ENCODE data around the gene TCTN1.

DNA sequence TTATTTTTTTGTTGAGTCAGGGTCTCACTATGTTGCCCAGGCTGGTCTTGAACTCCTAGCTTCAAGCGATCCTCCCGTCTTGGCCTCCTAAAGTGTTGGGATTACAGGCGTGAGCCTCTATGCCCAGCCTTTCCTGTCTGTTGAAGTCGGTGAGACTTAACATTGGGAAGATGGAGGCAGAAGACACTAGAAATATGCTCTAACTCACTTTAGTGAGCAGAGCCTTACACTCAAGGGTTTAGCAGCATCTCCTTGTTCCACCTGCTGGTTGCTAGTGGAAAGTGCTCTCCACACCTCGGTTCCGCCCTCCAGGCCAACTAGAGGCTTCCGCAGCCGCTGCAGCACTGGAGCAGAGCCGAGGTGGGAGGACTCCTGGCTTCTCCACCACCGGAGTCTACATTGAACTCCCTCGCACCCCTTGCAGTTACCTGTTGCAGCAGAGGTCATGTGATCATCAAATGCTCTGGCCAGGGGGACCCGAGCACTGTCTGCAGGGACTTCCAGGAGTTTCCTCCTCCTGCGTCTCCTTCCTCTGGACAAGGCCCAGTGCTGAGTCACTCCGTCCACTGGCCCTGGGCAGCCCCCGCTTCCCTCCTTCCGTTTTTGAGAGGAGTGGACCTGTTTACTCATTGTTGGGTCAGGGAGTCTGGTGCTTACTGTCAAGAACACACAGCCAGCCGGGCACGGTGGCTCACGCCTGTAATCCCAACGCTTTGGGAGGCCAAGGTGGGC lies 84.4 kb downstream of the TCTN1 start:
- peak; percentile 67 for TF ChIP-seq XRCC5 (optimal IDR thresholded peaks at IDR 0.05; ENCODE audit: low read length)
- no peak for TF ChIP-seq RFX1 (IDR thresholded peaks at IDR 0.05)
- TF ChIP-seq, protein P1, sequence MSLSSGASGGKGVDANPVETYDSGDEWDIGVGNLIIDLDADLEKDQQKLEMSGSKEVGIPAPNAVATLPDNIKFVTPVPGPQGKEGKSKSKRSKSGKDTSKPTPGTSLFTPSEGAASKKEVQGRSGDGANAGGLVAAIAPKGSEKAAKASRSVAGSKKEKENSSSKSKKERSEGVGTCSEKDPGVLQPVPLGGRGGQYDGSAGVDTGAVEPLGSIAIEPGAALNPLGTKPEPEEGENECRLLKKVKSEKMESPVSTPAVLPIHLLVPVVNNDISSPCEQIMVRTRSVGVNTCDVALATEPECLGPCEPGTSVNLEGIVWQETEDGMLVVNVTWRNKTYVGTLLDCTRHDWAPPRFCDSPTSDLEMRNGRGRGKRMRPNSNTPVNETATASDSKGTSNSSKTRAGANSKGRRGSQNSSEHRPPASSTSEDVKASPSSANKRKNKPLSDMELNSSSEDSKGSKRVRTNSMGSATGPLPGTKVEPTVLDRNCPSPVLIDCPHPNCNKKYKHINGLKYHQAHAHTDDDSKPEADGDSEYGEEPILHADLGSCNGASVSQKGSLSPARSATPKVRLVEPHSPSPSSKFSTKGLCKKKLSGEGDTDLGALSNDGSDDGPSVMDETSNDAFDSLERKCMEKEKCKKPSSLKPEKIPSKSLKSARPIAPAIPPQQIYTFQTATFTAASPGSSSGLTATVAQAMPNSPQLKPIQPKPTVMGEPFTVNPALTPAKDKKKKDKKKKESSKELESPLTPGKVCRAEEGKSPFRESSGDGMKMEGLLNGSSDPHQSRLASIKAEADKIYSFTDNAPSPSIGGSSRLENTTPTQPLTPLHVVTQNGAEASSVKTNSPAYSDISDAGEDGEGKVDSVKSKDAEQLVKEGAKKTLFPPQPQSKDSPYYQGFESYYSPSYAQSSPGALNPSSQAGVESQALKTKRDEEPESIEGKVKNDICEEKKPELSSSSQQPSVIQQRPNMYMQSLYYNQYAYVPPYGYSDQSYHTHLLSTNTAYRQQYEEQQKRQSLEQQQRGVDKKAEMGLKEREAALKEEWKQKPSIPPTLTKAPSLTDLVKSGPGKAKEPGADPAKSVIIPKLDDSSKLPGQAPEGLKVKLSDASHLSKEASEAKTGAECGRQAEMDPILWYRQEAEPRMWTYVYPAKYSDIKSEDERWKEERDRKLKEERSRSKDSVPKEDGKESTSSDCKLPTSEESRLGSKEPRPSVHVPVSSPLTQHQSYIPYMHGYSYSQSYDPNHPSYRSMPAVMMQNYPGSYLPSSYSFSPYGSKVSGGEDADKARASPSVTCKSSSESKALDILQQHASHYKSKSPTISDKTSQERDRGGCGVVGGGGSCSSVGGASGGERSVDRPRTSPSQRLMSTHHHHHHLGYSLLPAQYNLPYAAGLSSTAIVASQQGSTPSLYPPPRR (CRISPR knock-in tag; IDR thresholded peaks at IDR 0.05; ENCODE audit: borderline replicate concordance) = no peak
- TF ChIP-seq YY1 (IDR thresholded peaks at IDR 0.05; ENCODE audit: insufficient read depth, insufficient replicate concordance, low read depth, low read length) = no peak
- TF ChIP-seq, protein P2, sequence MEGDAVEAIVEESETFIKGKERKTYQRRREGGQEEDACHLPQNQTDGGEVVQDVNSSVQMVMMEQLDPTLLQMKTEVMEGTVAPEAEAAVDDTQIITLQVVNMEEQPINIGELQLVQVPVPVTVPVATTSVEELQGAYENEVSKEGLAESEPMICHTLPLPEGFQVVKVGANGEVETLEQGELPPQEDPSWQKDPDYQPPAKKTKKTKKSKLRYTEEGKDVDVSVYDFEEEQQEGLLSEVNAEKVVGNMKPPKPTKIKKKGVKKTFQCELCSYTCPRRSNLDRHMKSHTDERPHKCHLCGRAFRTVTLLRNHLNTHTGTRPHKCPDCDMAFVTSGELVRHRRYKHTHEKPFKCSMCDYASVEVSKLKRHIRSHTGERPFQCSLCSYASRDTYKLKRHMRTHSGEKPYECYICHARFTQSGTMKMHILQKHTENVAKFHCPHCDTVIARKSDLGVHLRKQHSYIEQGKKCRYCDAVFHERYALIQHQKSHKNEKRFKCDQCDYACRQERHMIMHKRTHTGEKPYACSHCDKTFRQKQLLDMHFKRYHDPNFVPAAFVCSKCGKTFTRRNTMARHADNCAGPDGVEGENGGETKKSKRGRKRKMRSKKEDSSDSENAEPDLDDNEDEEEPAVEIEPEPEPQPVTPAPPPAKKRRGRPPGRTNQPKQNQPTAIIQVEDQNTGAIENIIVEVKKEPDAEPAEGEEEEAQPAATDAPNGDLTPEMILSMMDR (CRISPR knock-in tag; IDR thresholded peaks at IDR 0.05) = peak; percentile 84
- TF ChIP-seq, protein P3, sequence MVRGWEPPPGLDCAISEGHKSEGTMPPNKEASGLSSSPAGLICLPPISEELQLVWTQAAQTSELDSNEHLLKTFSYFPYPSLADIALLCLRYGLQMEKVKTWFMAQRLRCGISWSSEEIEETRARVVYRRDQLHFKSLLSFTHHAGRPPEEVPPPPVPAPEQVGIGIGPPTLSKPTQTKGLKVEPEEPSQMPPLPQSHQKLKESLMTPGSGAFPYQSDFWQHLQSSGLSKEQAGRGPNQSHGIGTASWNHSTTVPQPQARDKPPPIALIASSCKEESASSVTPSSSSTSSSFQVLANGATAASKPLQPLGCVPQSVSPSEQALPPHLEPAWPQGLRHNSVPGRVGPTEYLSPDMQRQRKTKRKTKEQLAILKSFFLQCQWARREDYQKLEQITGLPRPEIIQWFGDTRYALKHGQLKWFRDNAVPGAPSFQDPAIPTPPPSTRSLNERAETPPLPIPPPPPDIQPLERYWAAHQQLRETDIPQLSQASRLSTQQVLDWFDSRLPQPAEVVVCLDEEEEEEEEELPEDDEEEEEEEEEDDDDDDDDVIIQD (CRISPR knock-in tag; IDR thresholded peaks at IDR 0.05; ENCODE audit: low read depth) = peak; percentile 50
- no peak for TF ChIP-seq ZSCAN20 (CRISPR knock-in tag; IDR thresholded peaks at IDR 0.05; ENCODE audit: borderline replicate concordance)
